Nephron progenitor cell (in vitro differentiated cells): ENCODE data around the gene TBX20.
A peak's percentile ranks its signal among the peaks of the same experiment; 100 is the strongest.

Experiments used
- DNase-seq: peaks from one replicate; pipeline ENCODE4 v3.0.0; 2021
- H3K27ac Mint-ChIP-seq: 2 replicates; pipeline ENCODE4 v1.8.0; 2021; ENCODE audit warnings: mild to moderate bottlenecking, moderate library complexity, mixed read lengths
- H3K27me3 Mint-ChIP-seq: 2 replicates; pipeline ENCODE4 v1.8.0; 2021; ENCODE audit warnings: mild to moderate bottlenecking, low read depth, mixed read lengths; ENCODE audit not compliant: poor library complexity
- H3K36me3 Mint-ChIP-seq: 2 replicates; pipeline ENCODE4 v1.8.0; 2021; ENCODE audit warnings: low read depth, mixed read lengths
- H3K4me1 Mint-ChIP-seq: 2 replicates; pipeline ENCODE4 v1.8.0; 2021; ENCODE audit warnings: mixed read lengths
- H3K4me3 Mint-ChIP-seq: 2 replicates; pipeline ENCODE4 v1.8.0; 2021; ENCODE audit warnings: mild to moderate bottlenecking, moderate library complexity, mixed read lengths
- H3K9me3 Mint-ChIP-seq: 2 replicates; pipeline ENCODE4 v1.8.0; 2021; ENCODE audit warnings: mild to moderate bottlenecking, moderate library complexity, mixed read lengths
- CTCF ChIP-seq: fragments of 200-600 bp; sonication (generic); IDR thresholded peaks from 2 replicates; pipeline ENCODE4 v1.5.0; 2021; ENCODE audit warnings: antibody characterized with exemption

Gene TBX20

GRCh38 chr7:35258125-35258867, 4.4 kb upstream of the TBX20 start:
- H3K4me3 Mint-ChIP-seq = peak overlapping the region; percentile 56
- peak; percentile 48 for DNase-seq
- H3K27ac Mint-ChIP-seq = no peak overlapping the region
- H3K36me3 Mint-ChIP-seq = no peaks in the 10 kb centered on the region
- H3K27me3 Mint-ChIP-seq = peaks cover 100% of the 10 kb centered on the region
- no peak for TF ChIP-seq CTCF
- peaks cover 10% of the 10 kb centered on the region for H3K4me1 Mint-ChIP-seq
- no peaks in the 10 kb centered on the region for H3K9me3 Mint-ChIP-seq

DNA sequence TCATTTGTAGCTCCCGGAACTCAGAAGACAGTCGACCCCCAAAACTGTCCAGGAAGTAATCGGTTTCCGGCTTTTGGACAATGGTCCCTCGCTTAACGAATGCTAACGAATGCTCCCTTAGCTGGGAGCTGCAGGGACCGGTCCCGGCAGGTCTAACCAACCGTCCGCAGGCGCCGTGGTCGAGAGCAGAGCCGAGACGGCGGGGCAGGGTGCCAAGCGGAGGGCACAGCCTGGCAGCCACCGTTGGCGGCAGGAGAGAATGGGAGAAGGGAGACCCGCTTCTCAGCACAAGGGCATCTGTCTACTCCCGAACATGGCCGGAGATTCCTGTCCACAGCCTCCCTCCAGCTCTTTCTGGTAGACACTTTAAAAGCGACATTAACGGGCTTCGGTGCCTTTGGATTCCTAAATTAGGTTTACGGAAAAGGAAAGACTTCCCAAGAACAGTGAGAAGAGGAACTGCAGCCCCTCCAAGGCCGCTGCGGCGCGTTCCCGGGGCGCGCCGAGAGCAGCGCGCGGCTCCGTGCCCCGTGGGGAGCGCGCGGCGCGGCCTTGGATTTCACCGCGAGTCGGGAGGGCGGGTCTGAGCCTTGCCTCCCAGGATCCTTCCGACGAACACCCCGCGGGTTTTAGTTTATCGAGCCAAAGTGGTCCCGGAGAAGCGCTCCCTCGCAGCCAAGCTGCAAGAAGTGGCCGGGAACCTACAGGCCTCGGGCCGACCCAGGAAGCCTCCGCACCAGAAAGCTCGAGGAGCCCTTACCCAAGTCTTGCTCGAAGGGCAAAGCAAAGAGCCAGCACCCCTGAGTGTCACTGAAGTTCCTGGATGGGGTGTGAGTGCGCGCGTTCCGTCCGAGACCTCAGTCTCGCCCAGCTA, 3.6 kb upstream of the TBX20 start:
- Mint-ChIP-seq H3K4me1 (peaks cover 10% of the 10 kb centered on the region), H3K4me3 (peak overlapping the region; percentile 69), H3K9me3 (no peaks in the 10 kb centered on the region), H3K27ac (no peak overlapping the region), H3K27me3 (peaks cover 100% of the 10 kb centered on the region), H3K36me3 (no peaks in the 10 kb centered on the region)
- DNase-seq = peak; percentile 50
- TF ChIP-seq CTCF = no peak

- TF ChIP-seq CTCF = no peak
- DNase-seq = no peak
- no peaks in the 10 kb centered on the region for H3K9me3 Mint-ChIP-seq
Measured at GRCh38 chr7:35256256-35257175, 2.6 kb upstream of the TBX20 start.

DNA sequence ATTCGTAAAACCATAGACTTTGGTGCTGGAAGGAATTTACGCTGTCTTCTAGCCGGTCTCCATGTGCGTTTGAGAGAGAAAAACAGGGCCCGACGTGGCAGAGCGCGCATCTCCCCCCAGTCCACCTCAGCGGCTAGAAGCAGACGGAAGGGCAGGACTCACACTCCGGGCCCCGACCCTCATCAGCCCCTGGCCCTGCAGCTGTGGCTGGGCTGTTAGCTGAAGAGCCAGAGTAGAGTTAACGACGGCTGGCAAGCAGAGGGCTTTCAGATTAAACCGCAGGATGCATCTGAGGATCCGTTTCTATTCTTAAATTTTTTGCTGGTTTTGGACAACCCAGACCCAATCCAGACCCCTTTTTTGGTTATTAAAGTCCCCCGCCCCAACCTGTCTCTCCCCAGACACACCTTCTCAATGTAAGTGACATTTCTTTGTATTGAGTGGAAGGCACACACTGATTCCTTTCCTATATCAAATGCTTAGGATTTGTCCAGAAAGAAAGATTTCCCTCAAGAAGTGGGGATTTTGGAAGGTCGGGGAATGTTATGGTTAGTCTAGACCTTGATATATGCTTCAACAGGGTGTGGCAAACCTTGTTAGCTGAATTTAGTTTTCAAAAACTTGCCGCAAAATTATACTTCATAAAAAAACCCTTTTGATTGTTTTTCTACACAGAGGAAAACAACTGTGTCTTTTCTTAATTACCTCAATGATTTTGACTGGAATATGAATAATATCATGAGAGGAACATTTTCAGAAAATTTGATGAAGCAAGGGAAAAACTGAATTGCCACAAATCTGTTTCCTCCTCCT, 1.7 kb upstream of the TBX20 start:
- H3K9me3 Mint-ChIP-seq = no peaks in the 10 kb centered on the region
- peaks cover 100% of the 10 kb centered on the region for H3K27me3 Mint-ChIP-seq
- H3K4me3 Mint-ChIP-seq = no peak overlapping the region
- H3K27ac Mint-ChIP-seq = no peak overlapping the region
- DNase-seq = no peak
- no peak for TF ChIP-seq CTCF
- no peaks in the 10 kb centered on the region for H3K36me3 Mint-ChIP-seq
- H3K4me1 Mint-ChIP-seq = peaks cover 10% of the 10 kb centered on the region

More at GRCh38 chr7:35256256-35257175, 2.6 kb upstream of the TBX20 start:
- Mint-ChIP-seq H3K4me3 (peak overlapping the region; percentile 69), H3K4me1 (peaks cover 10% of the 10 kb centered on the region), H3K27me3 (peaks cover 100% of the 10 kb centered on the region), H3K36me3 (no peaks in the 10 kb centered on the region), H3K27ac (no peak overlapping the region)
